Tibial nerve (tissue), 4 donors: ENCODE results near the gene RETREG2. TPM values are rescaled to one million over a fixed set of nuclear protein-coding genes. Genes with fewer than 3 reads are reported as not detected.

Source experiments
- DNase-seq, 2 donors: peaks; one replicate each; pipeline ENCODE4 v3.0.0-alpha.2; 2019; ENCODE audit warnings: low spot score in 2 of 2
- H3K27ac ChIP-seq, 4 donors: fragments of 200-600 bp; sonication (generic) in 3 of 4; one replicate each; pipeline ENCODE4 v1.5.1; 2017 to 2019; ENCODE audit warnings: mild to moderate bottlenecking in 1 of 4
- H3K27me3 ChIP-seq, 2 donors: fragments of 200-600 bp; sonication (generic) in 1 of 2; one replicate each; pipeline versions ENCODE4 v1.5.1 to v1.6.0; 2017 to 2019
- H3K36me3 ChIP-seq, 3 donors: fragments of 200-600 bp; sonication (generic); one replicate each; pipeline ENCODE4 v1.5.1; 2018 to 2019
- H3K4me1 ChIP-seq, 4 donors: fragments of 200-600 bp; sonication (generic) in 3 of 4; one replicate each; pipeline ENCODE4 v1.5.1; 2017 to 2019
- H3K4me3 ChIP-seq, 4 donors: fragments of 200-600 bp; sonication (generic) in 3 of 4; one replicate each; pipeline ENCODE4 v1.5.1; 2017 to 2019; ENCODE audit warnings: mild to moderate bottlenecking in 1 of 4, moderate library complexity in 1 of 4
- H3K9me3 ChIP-seq, 4 donors: fragments of 200-600 bp; sonication (generic) in 3 of 4; one replicate each; pipeline ENCODE4 v1.5.1; 2017 to 2019
- CTCF ChIP-seq, 5 experiments: fragments of 200-600 bp in 3 of 5; fragments of 450-650 bp in 2 of 5; sonication (generic) in 3 of 5; IDR thresholded peaks; one replicate each; pipeline ENCODE4 v1.5.1; 2016 to 2019; ENCODE audit warnings: antibody characterized with exemption in 5 of 5, mild to moderate bottlenecking in 3 of 5, moderate library complexity in 2 of 5
- EP300 ChIP-seq, 2 donors: sonication (generic); formaldehyde crosslinking; IDR thresholded peaks; one replicate each; pipeline ENCODE4 v1.6.1; 2017; ENCODE audit warnings: antibody characterized with exemption in 2 of 2, mild to moderate bottlenecking in 1 of 2
- POLR2A ChIP-seq, 2 donors: fragments of 450-650 bp; IDR thresholded peaks; one replicate each; pipeline ENCODE4 v1.6.1; 2017; ENCODE audit warnings: antibody characterized with exemption in 2 of 2, mild to moderate bottlenecking in 2 of 2, moderate library complexity in 2 of 2
- WGBS, 2 donors: methylation state at CpG; one replicate each; pipeline ENCODE4 v1.1.5; 2018; 5-methylcytosine and 5-hydroxymethylcytosine counted together
- total RNA-seq, 4 donors: library from RNA; depleted of rRNA; stranded (reverse); fragments of >200 nt; gene quantifications; one replicate each; pipeline ENCODE4 v1.1.0, GENCODE V29; 2016

The RETREG2 gene
- total RNA-seq, 4 donors from 2014 or later: 45.8 to 59.4 (median 54.3) TPM

GRCh38 chr2:219175928-219176817, 1.9 kb upstream of the RETREG2 start:
- TF ChIP-seq CTCF (IDR thresholded peaks at IDR 0.05): peak in 2 of 5 experiments; percentile 12 to 16
- TF ChIP-seq POLR2A (IDR thresholded peaks at IDR 0.05): no peak
- peaks cover 3 to 45% (median 29%) of the 10 kb centered on the region in 4 donors for H3K4me1 ChIP-seq
- WGBS, 2 donors: 2 to 5% methylated on average over 18 to 41 of the region's 45 CpGs
- H3K9me3 ChIP-seq: no peaks in the 10 kb centered on the region
- H3K4me3 ChIP-seq: peak overlapping the region; percentile 83 to 94 (median 92)
- DNase-seq: peak; percentile 21 to 34
- H3K36me3 ChIP-seq: peaks cover 0 to 52% (median 23%) of the 10 kb centered on the region in 3 donors
- H3K27ac ChIP-seq: peak overlapping the region; percentile 92 to 99 (median 98)
- no peaks in the 10 kb centered on the region for H3K27me3 ChIP-seq

- H3K27me3 ChIP-seq: no peaks in the 10 kb centered on the region
- H3K27ac ChIP-seq: peak within 1 kb of the TSS; percentile 92 to 99 (median 98)
- peaks cover 0 to 57% (median 23%) of the 10 kb centered on the region in 3 donors for H3K36me3 ChIP-seq
- peak; percentile 81 to 83 for DNase-seq
- peaks cover 3 to 38% (median 25%) of the 10 kb centered on the region in 4 donors for H3K4me1 ChIP-seq
- WGBS, 2 donors: 0 to 1% methylated on average over 23 to 39 of the region's 69 CpGs
- peak within 1 kb of the TSS; percentile 83 to 94 (median 92) for H3K4me3 ChIP-seq
- H3K9me3 ChIP-seq: no peaks in the 10 kb centered on the region
- TF ChIP-seq CTCF (IDR thresholded peaks at IDR 0.05) (peak in 1 of 5 experiments; percentile 56), POLR2A (IDR thresholded peaks at IDR 0.05) (peak; percentile 98 to 99), EP300 (IDR thresholded peaks at IDR 0.05) (peak; percentile 78 to 100)
Observed at GRCh38 chr2:219176818-219177551, 1.1 kb upstream of the RETREG2 start, which contains the start of gene CNPPD1. CNPPD1 (minus strand) TSS chr2:219176925; CDS start chr2:219176828, 97 bp downstream.

- Histone ChIP-seq H3K9me3 (no peaks in the 10 kb centered on the region), H3K27me3 (no peaks in the 10 kb centered on the region), H3K27ac (peak overlapping the region; percentile 92 to 99 (median 98)), H3K4me3 (peak overlapping the region; percentile 83 to 94 (median 90)), H3K4me1 (peaks cover 3 to 42% (median 25%) of the 10 kb centered on the region in 4 donors), H3K36me3 (peaks cover 0 to 57% (median 23%) of the 10 kb centered on the region in 3 donors)
- TF ChIP-seq EP300 (IDR thresholded peaks at IDR 0.05): no peak
- peak in 1 of 5 experiments; percentile 1 for TF ChIP-seq CTCF (IDR thresholded peaks at IDR 0.05)
- TF ChIP-seq POLR2A (IDR thresholded peaks at IDR 0.05): no peak
- 5% methylated on average over 32 to 42 of the region's 45 CpGs for WGBS, 2 donors
- DNase-seq: peak; percentile 39 to 40
Observed at GRCh38 chr2:219178377-219179175, 501 bp downstream of the RETREG2 start.

- DNase-seq: no peak
- WGBS, 2 donors: 94 to 99% methylated on average over 4 to 9 of the region's 9 CpGs
Observed at GRCh38 chr2:219179601-219180465, 1.8 kb downstream of the RETREG2 start.

More at GRCh38 chr2:219179601-219180465, 1.8 kb downstream of the RETREG2 start:
- Histone ChIP-seq H3K4me1 (peaks cover 3 to 38% (median 24%) of the 10 kb centered on the region in 4 donors), H3K27ac (peak overlapping the region in 1 of 4 donors; percentile 98), H3K27me3 (no peaks in the 10 kb centered on the region), H3K4me3 (no peak overlapping the region), H3K36me3 (peaks cover 0 to 54% (median 20%) of the 10 kb centered on the region in 3 donors), H3K9me3 (no peaks in the 10 kb centered on the region)
- TF ChIP-seq POLR2A (IDR thresholded peaks at IDR 0.05): no peak
- TF ChIP-seq CTCF (IDR thresholded peaks at IDR 0.05): no peak
- TF ChIP-seq EP300 (IDR thresholded peaks at IDR 0.05): no peak
